Right ventricle myocardium inferior (tissue), 1 donor: ENCODE measurements around the gene C15orf40. TPM values are rescaled to one million over a fixed set of nuclear protein-coding genes. Genes with fewer than 3 reads are reported as not detected.
"Not testable (repeated sequence)": the region's sequence is repeated elsewhere in the genome, so short reads cannot be mapped to it uniquely, and the experiment has no call there.

Experiments
- ATAC-seq: fragments of 200-7000 bp; cut with Tn5 transposase; one replicate; pipeline ENCODE4 v1.9.1; 2020; ENCODE audit warnings: mild to moderate bottlenecking, moderate library complexity
- DNase-seq: peaks from one replicate; pipeline ENCODE4 v3.0.0; 2021; ENCODE audit errors: missing footprints
- intact Hi-C: fragments of 100-400 bp; cut with DNase I; formaldehyde crosslinking; loops from one replicate; pipeline ENCODE4 v1.11.0; 2022
- long read RNA-seq: library from polyadenylated mRNA; unstranded; transcript quantifications from one replicate; pipeline ENCODE4 v2.0.0, GENCODE V29; 2021
- total RNA-seq: library from RNA; stranded (reverse); fragmentation: NEBNext Ultra II Directional; extraction: Animal tissue kit (Norgen Biotek cat#: 25700); gene quantifications from one replicate; pipeline ENCODE4 v1.2.1, GENCODE V29; 2021
- donor health status: DM: no; HTN: yes; CAD: no; lungs with severe emphysema.

C15orf40 gene
- total RNA-seq: 11.1 TPM
- long read RNA-seq, full-length matches to known transcripts: 5 of 8 reads
- long read RNA-seq, partial matches to known transcripts: 1 of 8 reads
- long read RNA-seq, other reads (novel, unspliced or antisense): 2 of 8 reads

- intact Hi-C loops: loop anchor here (1.0 to 5.0 kb wide), 3 partner anchors 56 to 196 kb away; partner anchors contain the start of genes BTBD1, HDGFL3 and TM6SF1
- DNase-seq (peak; percentile 97), ATAC-seq (peak; percentile 99)
Measured at GRCh38 chr15:83011271-83012075, at the start of gene C15orf40. C15orf40 (minus strand) TSS chr15:83011639; CDS start chr15:83011607, 32 bp downstream.

- ATAC-seq: peak; percentile 69
Measured at GRCh38 chr15:83057696-83058376, 46.4 kb upstream of the C15orf40 start.

GRCh38 chr15:83057002-83057401 lies 45.6 kb upstream of the C15orf40 start:
- intact Hi-C loops: no loop called here
- ATAC-seq (no peak), DNase-seq (no peak)

More at GRCh38 chr15:83057696-83058376, 46.4 kb upstream of the C15orf40 start:
- intact Hi-C loops: no loop called here
- DNase-seq: no peak

- ATAC-seq: no peak
- intact Hi-C loops: no loop called here
- DNase-seq: no peak
Measured at GRCh38 chr15:83053151-83053550, 41.7 kb upstream of the C15orf40 start.

GRCh38 chr15:83046558-83047127 lies 35.2 kb upstream of the C15orf40 start:
- ATAC-seq: no peak
- DNase-seq: no peak
- intact Hi-C loops: no loop called here

- ATAC-seq (no peak), DNase-seq (no peak)
- intact Hi-C loops: no loop called here
Measured at GRCh38 chr15:83044156-83044555, 32.7 kb upstream of the C15orf40 start.

GRCh38 chr15:83039206-83039605 lies 27.8 kb upstream of the C15orf40 start:
- DNase-seq (no peak), ATAC-seq (no peak)
- intact Hi-C loops: no loop called here

GRCh38 chr15:83036253-83036652 lies 24.8 kb upstream of the C15orf40 start:
- DNase-seq: no peak
- ATAC-seq: no peak
- intact Hi-C loops: no loop called here

GRCh38 chr15:83031234-83031633 lies 19.8 kb upstream of the C15orf40 start:
- ATAC-seq, DNase-seq, intact Hi-C loops: not testable (repeated sequence)

- intact Hi-C loops: no loop called here
- ATAC-seq: no peak
- DNase-seq: no peak
Measured at GRCh38 chr15:83030021-83030420, 18.6 kb upstream of the C15orf40 start.

GRCh38 chr15:83018436-83018835 lies 7.0 kb upstream of the C15orf40 start:
- no peak for DNase-seq
- intact Hi-C loops: no loop called here

GRCh38 chr15:83016906-83017305 lies 5.5 kb upstream of the C15orf40 start:
- ATAC-seq (no peak), DNase-seq (no peak)
- intact Hi-C loops: no loop called here

More at GRCh38 chr15:83018436-83018835, 7.0 kb upstream of the C15orf40 start:
- no peak for ATAC-seq

GRCh38 chr15:83015361-83015760 lies 3.9 kb upstream of the C15orf40 start:
- ATAC-seq: no peak
- DNase-seq: no peak
- intact Hi-C loops: no loop called here

- intact Hi-C loops: loop anchor here (5.0 kb wide), 2 partner anchors 53 to 93 kb away; partner anchors contain the start of genes BTBD1 and TM6SF1
- no peak for DNase-seq
- ATAC-seq: no peak
Measured at GRCh38 chr15:83014205-83014653, 2.8 kb upstream of the C15orf40 start.

- ATAC-seq: no peak
- intact Hi-C loops: loop anchor here (5.0 kb wide), 2 partner anchors 55 to 95 kb away; partner anchors contain the start of genes BTBD1 and TM6SF1
- no peak for DNase-seq
Measured at GRCh38 chr15:83012636-83013035, 1.2 kb upstream of the C15orf40 start.

GRCh38 chr15:83012076-83012426 lies 612 bp upstream of the C15orf40 start:
- DNase-seq (no peak), ATAC-seq (no peak)
- intact Hi-C loops: loop anchor here (5.0 kb wide), 2 partner anchors 55 to 95 kb away; partner anchors contain the start of genes BTBD1 and TM6SF1

- peak; percentile 69 for DNase-seq
- peak; percentile 76 for ATAC-seq
- intact Hi-C loops: loop anchor here (1.0 to 5.0 kb wide), 3 partner anchors 57 to 197 kb away; partner anchors contain the start of genes BTBD1, HDGFL3 and TM6SF1
Measured at GRCh38 chr15:83010709-83011270, 649 bp downstream of the C15orf40 start.

- intact Hi-C loops: loop anchor here (2.0 kb wide), 1 partner anchor 150 kb away; no protein-coding TSS in a partner anchor
- ATAC-seq, DNase-seq: not testable (repeated sequence)
Measured at GRCh38 chr15:83000672-83001031, 10.8 kb downstream of the C15orf40 start.
